C4-2B (cell line): ENCODE data around the gene SCN8A.

ENCODE experiments used
- H3K27ac ChIP-seq: fragments of 450-650 bp; 2 replicates; pipeline ENCODE4 v1.5.1; 2017
- CTCF ChIP-seq: fragments of 450-650 bp; conservative IDR thresholded peaks from 2 replicates; pipeline ENCODE4 v1.5.1; 2017; ENCODE audit warnings: mild to moderate bottlenecking
- ZFX ChIP-seq: fragments of 450-650 bp; IDR thresholded peaks from 2 replicates; pipeline ENCODE4 v1.6.1; 2017

Gene SCN8A

GRCh38 chr12:51626629-51627028, 35.6 kb downstream of the SCN8A start:
- TF ChIP-seq ZFX, result no peak
- no peak for TF ChIP-seq CTCF
- H3K27ac ChIP-seq, result no peak overlapping the region

- no peak overlapping the region for H3K27ac ChIP-seq
- TF ChIP-seq ZFX (no peak), CTCF (no peak)
Observed at GRCh38 chr12:51630256-51630880, 39.3 kb downstream of the SCN8A start.

- TF ChIP-seq ZFX (no peak), CTCF (no peak)
- no peak overlapping the region for H3K27ac ChIP-seq
Observed at GRCh38 chr12:51630986-51631385, 40.0 kb downstream of the SCN8A start.

GRCh38 chr12:51631591-51631990, 40.6 kb downstream of the SCN8A start:
- no peak overlapping the region for H3K27ac ChIP-seq
- no peak for TF ChIP-seq ZFX
- no peak for TF ChIP-seq CTCF

- H3K27ac ChIP-seq, result no peak overlapping the region
- TF ChIP-seq ZFX (no peak), CTCF (no peak)
Observed at GRCh38 chr12:51632623-51633022, 41.6 kb downstream of the SCN8A start.

GRCh38 chr12:51635346-51635745, 44.3 kb downstream of the SCN8A start:
- TF ChIP-seq ZFX (no peak), CTCF (no peak)
- H3K27ac ChIP-seq, result no peak overlapping the region

- no peak overlapping the region for H3K27ac ChIP-seq
- TF ChIP-seq CTCF (no peak), ZFX (no peak)
Observed at GRCh38 chr12:51636581-51636980, 45.5 kb downstream of the SCN8A start.
